IPS-20b (cell line): ENCODE measurements around the gene CENPS.

Source experiments
- H3K27ac ChIP-seq: one replicate; pipeline ENCODE4 v1.5.1; 2013; ENCODE audit warnings: low read length
- H3K27me3 ChIP-seq: 2 replicates; pipeline ENCODE4 v1.6.1; 2013; ENCODE audit warnings: mild to moderate bottlenecking, low read length, inconsistent platforms; ENCODE audit not compliant: insufficient read depth
- H3K36me3 ChIP-seq: 2 replicates; pipeline ENCODE4 v1.6.1; 2013; ENCODE audit warnings: low read depth, mild to moderate bottlenecking, inconsistent platforms, low read length, moderate library complexity; ENCODE audit not compliant: insufficient read depth
- H3K4me1 ChIP-seq: 2 replicates; pipeline ENCODE4 v1.6.1; 2013; ENCODE audit warnings: mild to moderate bottlenecking, control low read depth, inconsistent platforms, low read length, moderate library complexity; ENCODE audit not compliant: insufficient read depth
- H3K4me3 ChIP-seq: 2 replicates; pipeline ENCODE4 v1.5.1; 2013; ENCODE audit warnings: mild to moderate bottlenecking, low read length, inconsistent platforms
- H3K9ac ChIP-seq: 2 replicates; pipeline ENCODE4 v1.6.1; 2013; ENCODE audit warnings: low read depth, mild to moderate bottlenecking, inconsistent platforms, low read length, moderate library complexity
- H3K9me3 ChIP-seq: 2 replicates; pipeline ENCODE4 v1.6.1; 2013; ENCODE audit warnings: mild to moderate bottlenecking, low read depth, low read length, inconsistent platforms; ENCODE audit not compliant: insufficient read depth

The CENPS gene

GRCh38 chr1:10430216-10431069 lies at the start of gene CENPS:
Gene CENPS (plus strand): TSS chr1:10430433. CDS start chr1:10430518, 85 bp downstream.
- H3K4me1 ChIP-seq = no peaks in the 10 kb centered on the region; the same call in none of the 2 replicates
- no peaks in the 10 kb centered on the region for H3K9me3 ChIP-seq
- peak within 1 kb of the TSS; percentile 94 for H3K9ac ChIP-seq
- no peaks in the 10 kb centered on the region for H3K27me3 ChIP-seq
- H3K27ac ChIP-seq = no peak within 1 kb of the TSS
- H3K36me3 ChIP-seq = no peaks in the 10 kb centered on the region; the same call in 1 of the 2 replicates
- peak within 1 kb of the TSS; percentile 80 for H3K4me3 ChIP-seq

GRCh38 chr1:10380594-10381275 lies 49.5 kb upstream of the CENPS start:
- Histone ChIP-seq H3K27ac (no peak overlapping the region), H3K9me3 (no peaks in the 10 kb centered on the region)

GRCh38 chr1:10383630-10384029 lies 46.6 kb upstream of the CENPS start:
- H3K27me3 ChIP-seq = no peaks in the 10 kb centered on the region
- H3K4me1 ChIP-seq = peaks cover 7% of the 10 kb centered on the region; the same call in 1 of the 2 replicates
- no peak overlapping the region for H3K4me3 ChIP-seq
- peaks cover 40% of the 10 kb centered on the region for H3K36me3 ChIP-seq
- H3K9me3 ChIP-seq = no peaks in the 10 kb centered on the region
- H3K9ac ChIP-seq = no peak overlapping the region
- no peak overlapping the region for H3K27ac ChIP-seq

More at GRCh38 chr1:10380594-10381275, 49.5 kb upstream of the CENPS start:
- Histone ChIP-seq H3K36me3 (peaks cover 59% of the 10 kb centered on the region), H3K27me3 (no peaks in the 10 kb centered on the region), H3K4me1 (no peaks in the 10 kb centered on the region), H3K4me3 (no peak overlapping the region), H3K9ac (no peak overlapping the region)

GRCh38 chr1:10384219-10384618 lies 46.0 kb upstream of the CENPS start:
- peaks cover 36% of the 10 kb centered on the region for H3K36me3 ChIP-seq
- no peak overlapping the region for H3K27ac ChIP-seq
- H3K4me1 ChIP-seq = peaks cover 7% of the 10 kb centered on the region; the same call in 1 of the 2 replicates
- H3K4me3 ChIP-seq = no peak overlapping the region
- H3K9me3 ChIP-seq = no peaks in the 10 kb centered on the region
- no peak overlapping the region for H3K9ac ChIP-seq
- no peaks in the 10 kb centered on the region for H3K27me3 ChIP-seq

GRCh38 chr1:10386761-10387676 lies 43.2 kb upstream of the CENPS start:
- peaks cover 7% of the 10 kb centered on the region; the same call in 1 of the 2 replicates for H3K4me1 ChIP-seq
- H3K27me3 ChIP-seq = no peaks in the 10 kb centered on the region
- H3K9ac ChIP-seq = peak overlapping the region; percentile 40; the same call in 1 of the 2 replicates
- H3K4me3 ChIP-seq = no peak overlapping the region
- no peaks in the 10 kb centered on the region for H3K9me3 ChIP-seq
- no peak overlapping the region for H3K27ac ChIP-seq
- H3K36me3 ChIP-seq = peaks cover 15% of the 10 kb centered on the region; the same call in 1 of the 2 replicates

GRCh38 chr1:10387677-10388386 lies 42.4 kb upstream of the CENPS start:
- H3K4me3 ChIP-seq = no peak overlapping the region
- H3K27ac ChIP-seq = peak overlapping the region; percentile 48
- peaks cover 15% of the 10 kb centered on the region; the same call in 1 of the 2 replicates for H3K36me3 ChIP-seq
- no peaks in the 10 kb centered on the region for H3K9me3 ChIP-seq
- no peaks in the 10 kb centered on the region for H3K27me3 ChIP-seq
- peak overlapping the region; percentile 40; the same call in 1 of the 2 replicates for H3K9ac ChIP-seq
- peaks cover 7% of the 10 kb centered on the region; the same call in 1 of the 2 replicates for H3K4me1 ChIP-seq

GRCh38 chr1:10388387-10388715 lies 41.9 kb upstream of the CENPS start:
- Histone ChIP-seq H3K27ac (no peak overlapping the region), H3K4me3 (no peak overlapping the region), H3K27me3 (no peaks in the 10 kb centered on the region), H3K9ac (peak overlapping the region; percentile 40; the same call in 1 of the 2 replicates), H3K36me3 (peaks cover 11% of the 10 kb centered on the region; the same call in 1 of the 2 replicates), H3K9me3 (no peaks in the 10 kb centered on the region), H3K4me1 (peaks cover 7% of the 10 kb centered on the region; the same call in 1 of the 2 replicates)

- Histone ChIP-seq H3K27me3 (no peaks in the 10 kb centered on the region), H3K9ac (no peak overlapping the region), H3K36me3 (peaks cover 6% of the 10 kb centered on the region; the same call in 1 of the 2 replicates), H3K27ac (no peak overlapping the region), H3K4me3 (no peak overlapping the region), H3K9me3 (no peaks in the 10 kb centered on the region), H3K4me1 (peaks cover 7% of the 10 kb centered on the region; the same call in 1 of the 2 replicates)
Measured at GRCh38 chr1:10389271-10389973, 40.8 kb upstream of the CENPS start.

- peaks cover 8% of the 10 kb centered on the region; the same call in 1 of the 2 replicates for H3K4me1 ChIP-seq
- peaks cover 16% of the 10 kb centered on the region for H3K36me3 ChIP-seq
- H3K9me3 ChIP-seq = no peaks in the 10 kb centered on the region
- H3K4me3 ChIP-seq = no peak overlapping the region
- H3K27me3 ChIP-seq = no peaks in the 10 kb centered on the region
- H3K9ac ChIP-seq = no peak overlapping the region
- H3K27ac ChIP-seq = no peak overlapping the region
Measured at GRCh38 chr1:10396870-10397269, 33.4 kb upstream of the CENPS start.

GRCh38 chr1:10398278-10398733 lies 31.9 kb upstream of the CENPS start:
- Histone ChIP-seq H3K4me1 (peaks cover 8% of the 10 kb centered on the region; the same call in 1 of the 2 replicates), H3K9me3 (no peaks in the 10 kb centered on the region), H3K9ac (peak overlapping the region; percentile 82; the same call in 1 of the 2 replicates), H3K27ac (peak overlapping the region; percentile 1), H3K4me3 (peak overlapping the region; percentile 82), H3K27me3 (no peaks in the 10 kb centered on the region), H3K36me3 (peaks cover 30% of the 10 kb centered on the region)
